Measurements from ENCODE around the gene STX17.
A peak's percentile ranks its signal among the peaks of the same experiment; 100 is the strongest.
"Not testable (repeated sequence)": the region's sequence is repeated elsewhere in the genome, so short reads cannot be mapped to it uniquely, and the experiment has no call there.

STX17 gene

GRCh38 chr9:99906403-99907207 lies at the start of gene STX17:
Gene STX17, plus strand, starts transcription at chr9:99906654. Its CDS starts 8,586 bp downstream, at chr9:99915240.
- DNase-seq (ENCODE audit: low read depth in 2 of 2) = peak; percentile 50 to 67

DNA sequence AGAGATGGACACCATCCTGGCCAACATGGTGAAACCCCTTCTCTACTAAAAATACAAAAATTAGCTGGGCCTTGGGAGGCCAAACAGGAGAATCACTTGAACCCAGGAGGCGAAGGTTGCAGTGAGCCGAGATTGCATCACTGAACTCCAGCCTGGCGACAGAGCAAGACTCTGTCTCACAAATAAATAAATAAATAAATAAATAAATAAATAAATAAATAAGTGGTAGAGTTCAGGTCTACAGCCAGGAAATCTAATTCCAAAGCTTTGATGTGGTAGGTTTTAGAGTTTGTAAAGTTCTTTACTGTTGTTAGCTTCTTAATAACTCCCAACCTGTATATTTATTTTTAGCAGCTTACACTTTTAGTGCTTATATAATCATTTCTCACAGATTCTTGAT lies 48.9 kb upstream of the STX17 start:
- not testable (repeated sequence) for DNase-seq (ENCODE audit: low read depth in 2 of 2)

DNA sequence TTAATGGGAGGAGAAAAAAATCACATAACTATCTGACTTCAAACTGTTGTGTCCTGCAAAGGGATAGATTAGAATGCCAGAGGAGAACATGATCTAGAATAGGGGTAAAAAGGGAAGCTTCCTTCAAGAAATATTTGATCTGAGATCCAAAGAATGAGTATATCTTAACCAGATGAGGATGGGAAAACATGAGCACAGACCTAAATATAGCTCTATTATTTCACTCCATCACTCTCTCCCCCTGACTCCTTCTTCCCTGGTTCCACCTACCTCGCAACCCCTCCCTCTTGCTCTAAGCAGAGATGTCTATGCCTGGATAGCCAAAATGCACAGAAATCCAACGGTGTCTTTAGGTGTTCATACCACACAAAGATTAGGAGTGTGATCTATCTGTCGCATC lies 48.4 kb upstream of the STX17 start:
- DNase-seq (ENCODE audit: low read depth in 2 of 2) = no peak

DNA sequence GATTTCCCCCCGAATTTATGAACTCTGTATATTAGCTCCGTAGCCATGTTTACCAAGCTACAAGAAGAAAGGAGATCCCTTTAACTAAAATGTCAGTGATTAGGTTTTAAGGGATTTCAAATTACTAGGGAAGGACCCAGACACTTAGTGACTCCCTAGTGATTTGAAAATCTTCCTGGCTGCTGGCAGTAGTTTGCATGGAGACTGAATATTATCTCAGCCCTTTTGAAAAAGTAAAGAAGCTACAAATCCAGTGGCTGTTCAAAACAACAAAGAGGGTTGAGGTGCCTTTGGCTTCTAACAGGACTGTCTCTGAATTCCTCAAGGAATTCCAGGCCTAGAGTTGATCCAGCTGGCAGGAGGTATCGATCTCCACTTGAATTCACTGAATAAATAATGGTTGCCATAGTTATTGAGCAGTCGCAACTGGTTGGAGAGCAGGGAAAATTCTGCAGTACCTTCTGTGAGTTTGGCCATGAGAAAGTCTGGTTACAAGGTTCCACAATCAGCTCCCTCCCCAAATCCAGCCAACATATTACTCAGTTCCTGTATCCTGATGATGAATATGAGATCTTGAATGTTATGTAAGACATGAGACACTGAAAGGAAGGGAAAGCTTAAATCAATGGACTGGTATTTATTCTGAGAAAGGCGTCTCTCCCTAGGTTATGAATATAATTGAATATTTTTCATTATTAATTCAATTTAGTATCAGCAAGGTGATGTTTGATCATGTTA lies 47.0 kb upstream of the STX17 start:
- no peak for DNase-seq (ENCODE audit: low read depth in 2 of 2)

- no peak for DNase-seq (ENCODE audit: low read depth in 2 of 2)
These were observed 46.2 kb upstream of the STX17 start for GRCh38 chr9:99860266-99860665.

GRCh38 chr9:99863955-99864354 lies 42.5 kb upstream of the STX17 start:
- DNase-seq (ENCODE audit: low read depth in 2 of 2) = no peak

DNA sequence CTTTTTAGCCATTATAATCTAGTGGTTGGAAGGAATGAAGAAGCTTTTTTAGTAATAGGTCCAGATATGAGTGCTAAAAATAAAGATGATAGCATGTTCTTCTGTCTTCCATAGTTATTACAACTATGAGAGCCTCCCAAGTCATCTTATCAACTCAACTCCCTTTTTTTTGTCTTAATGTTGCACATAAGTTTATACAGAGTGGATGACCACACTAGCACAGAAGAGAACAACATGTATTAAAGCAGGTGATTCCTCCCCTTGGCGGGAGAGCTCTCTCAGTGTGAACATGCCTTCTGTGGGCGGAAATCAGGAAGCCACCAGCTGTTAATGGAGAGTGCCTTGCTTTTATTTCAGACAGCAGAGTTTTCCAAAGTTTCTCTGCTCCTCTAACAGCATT lies 40.1 kb upstream of the STX17 start:
- no peak for DNase-seq (ENCODE audit: low read depth in 2 of 2)

GRCh38 chr9:99867536-99867935 lies 38.9 kb upstream of the STX17 start:
- DNase-seq (ENCODE audit: low read depth in 2 of 2) = no peak

DNA sequence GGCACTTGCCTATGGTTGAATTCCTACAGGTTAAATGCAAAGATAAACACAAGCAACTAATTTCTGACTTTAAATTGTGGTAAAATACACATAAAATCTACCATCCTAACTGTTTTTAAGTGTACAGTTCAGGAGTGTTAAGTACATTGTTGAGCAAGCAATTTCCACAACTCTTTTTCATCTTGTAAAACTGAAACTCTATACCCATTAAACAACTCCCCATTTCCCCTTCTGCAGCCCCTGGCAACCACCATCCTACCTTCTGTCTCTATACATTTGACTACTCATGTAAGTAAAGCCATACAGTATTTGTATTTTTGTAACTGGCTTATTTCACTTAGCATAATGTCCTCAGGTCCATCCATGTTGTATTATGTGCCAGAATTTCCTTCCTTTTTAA lies 38.5 kb upstream of the STX17 start:
- no peak for DNase-seq (ENCODE audit: low read depth in 2 of 2)

DNA sequence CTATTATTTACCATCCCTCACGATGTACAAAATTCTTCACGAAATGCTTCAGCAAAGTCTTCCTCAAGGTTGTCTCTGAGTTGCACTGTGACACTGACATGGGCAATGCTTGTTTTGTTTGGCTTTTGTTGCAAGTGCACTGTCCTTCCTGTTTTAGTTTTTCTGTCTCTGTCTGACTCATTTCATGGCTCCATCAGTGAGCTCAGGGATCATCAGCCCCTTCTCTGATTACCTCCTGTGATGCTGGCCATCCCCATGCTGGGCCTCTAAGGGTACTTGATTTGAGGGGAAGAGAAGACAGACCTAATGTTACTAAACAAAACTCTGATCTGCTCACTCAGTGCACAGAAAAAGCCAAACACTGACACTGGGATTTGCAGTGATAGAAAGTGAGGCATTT lies 37.6 kb upstream of the STX17 start:
- no peak for DNase-seq (ENCODE audit: low read depth in 2 of 2)

DNA sequence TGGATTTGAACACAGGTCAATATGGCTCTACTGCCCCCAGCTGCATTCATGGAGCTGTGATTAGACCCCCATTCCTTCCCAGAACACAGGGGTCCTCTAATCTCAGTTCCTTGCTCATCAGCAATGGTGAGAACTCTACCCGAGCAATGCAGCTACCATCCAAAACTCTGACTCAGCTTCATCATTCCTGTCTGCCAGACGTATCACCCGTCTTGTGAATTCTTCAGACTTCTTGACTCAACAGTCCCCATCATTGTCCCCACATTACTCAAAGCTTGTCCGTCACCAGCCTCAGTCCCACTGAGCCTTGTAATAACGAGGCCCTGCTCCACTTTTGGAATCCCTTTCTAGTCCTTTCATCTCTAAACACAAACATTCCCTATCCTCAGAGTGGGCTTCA lies 36.3 kb upstream of the STX17 start:
- DNase-seq (ENCODE audit: low read depth in 2 of 2) = no peak

DNA sequence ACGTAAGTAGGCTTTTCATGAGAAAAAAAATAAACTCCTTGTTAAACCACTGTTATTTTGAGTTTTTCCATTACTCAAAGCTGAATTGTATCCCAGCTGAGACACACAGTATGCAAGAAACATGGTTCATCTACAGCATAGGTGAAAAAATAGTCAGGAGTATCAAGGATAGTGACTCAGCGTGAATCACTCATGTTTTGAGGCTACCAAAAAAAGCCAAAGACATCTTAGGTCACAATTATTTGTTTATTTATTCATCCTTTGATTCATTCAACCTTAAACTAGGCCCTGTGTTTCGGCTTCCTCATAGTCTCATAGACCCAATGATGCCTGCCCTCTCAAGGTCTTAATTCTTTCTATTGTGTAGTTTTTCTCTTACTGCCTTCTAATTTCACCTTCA lies 32.9 kb upstream of the STX17 start:
- DNase-seq (ENCODE audit: low read depth in 2 of 2) = no peak

DNA sequence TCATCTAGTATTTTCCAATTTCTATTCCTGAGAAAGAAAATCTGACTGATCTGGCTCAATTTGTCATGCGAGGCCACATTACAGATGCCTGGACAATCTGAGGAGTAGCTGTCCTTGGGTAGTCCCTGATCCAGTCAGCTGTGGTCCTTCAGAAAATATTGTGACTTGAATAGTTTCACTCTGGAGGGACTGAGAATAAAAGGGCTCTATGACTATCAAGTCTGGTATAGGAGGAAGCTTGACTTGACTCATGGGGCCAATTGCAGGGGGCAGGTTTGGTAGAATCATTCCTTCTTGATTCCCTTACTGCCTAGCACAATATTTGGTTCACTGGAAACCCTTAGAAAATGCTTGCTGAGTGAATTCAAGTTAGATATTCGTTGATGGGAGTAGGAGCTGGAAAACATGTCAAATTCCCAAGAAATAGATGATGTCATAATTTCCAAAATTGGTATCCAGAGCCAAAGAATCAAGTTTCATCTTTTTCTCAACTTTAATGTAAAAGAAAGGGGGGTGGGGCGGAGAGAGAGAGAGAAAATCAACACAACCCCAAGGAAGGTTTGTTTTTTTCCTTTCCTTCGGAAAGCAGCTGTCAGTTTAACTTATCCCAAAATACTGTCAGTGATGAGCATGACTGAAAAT lies 32.4 kb upstream of the STX17 start:
- no peak for DNase-seq (ENCODE audit: low read depth in 2 of 2)

- DNase-seq (ENCODE audit: low read depth in 2 of 2) = no peak
These were observed 30.3 kb upstream of the STX17 start for GRCh38 chr9:99876190-99876589.

DNA sequence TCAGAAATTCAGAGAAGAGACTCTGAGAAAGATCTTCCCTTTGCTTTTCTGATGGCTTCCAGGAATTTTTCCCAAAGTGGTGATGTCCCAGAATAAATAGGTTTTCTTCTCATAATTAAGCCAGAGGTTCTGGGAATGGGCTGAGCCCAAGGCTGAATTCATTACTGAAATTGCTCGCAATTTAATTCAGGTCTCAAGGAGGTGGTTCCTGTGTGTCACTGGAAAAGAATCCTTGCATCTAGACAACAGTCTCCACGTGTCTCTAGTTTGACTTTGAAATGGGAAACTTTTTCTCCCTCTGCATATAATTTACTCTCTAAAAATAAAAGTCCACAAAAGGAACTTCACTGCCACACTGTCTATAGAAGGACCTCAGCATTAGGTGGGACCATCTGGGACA lies 27.8 kb upstream of the STX17 start:
- no peak for DNase-seq (ENCODE audit: low read depth in 2 of 2)

- peak in 1 of 2 donors; percentile 13 for DNase-seq (ENCODE audit: low read depth in 2 of 2)
These were observed 24.7 kb upstream of the STX17 start for GRCh38 chr9:99881769-99882168.

DNA sequence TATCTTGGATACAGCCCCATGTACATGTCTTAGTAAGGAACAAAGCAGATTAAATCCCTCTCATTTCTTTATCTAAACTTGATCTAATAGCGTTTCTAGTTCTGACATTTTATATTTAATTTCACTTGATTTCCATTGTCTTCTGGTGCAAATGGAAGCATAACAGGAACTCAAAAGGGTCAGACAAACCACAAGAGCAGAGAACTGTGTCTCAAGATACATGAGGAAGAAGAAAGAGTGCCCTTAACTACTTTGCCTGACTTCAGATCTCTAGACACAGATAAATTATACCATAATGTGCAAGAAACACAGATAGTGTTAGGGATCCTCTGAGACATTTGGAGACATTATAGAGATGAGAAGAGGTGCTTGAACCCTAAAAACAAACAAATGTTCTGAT lies 20.7 kb upstream of the STX17 start:
- DNase-seq (ENCODE audit: low read depth in 2 of 2) = no peak

- no peak for DNase-seq (ENCODE audit: low read depth in 2 of 2)
These were observed 17.3 kb upstream of the STX17 start for GRCh38 chr9:99889120-99889519.

DNA sequence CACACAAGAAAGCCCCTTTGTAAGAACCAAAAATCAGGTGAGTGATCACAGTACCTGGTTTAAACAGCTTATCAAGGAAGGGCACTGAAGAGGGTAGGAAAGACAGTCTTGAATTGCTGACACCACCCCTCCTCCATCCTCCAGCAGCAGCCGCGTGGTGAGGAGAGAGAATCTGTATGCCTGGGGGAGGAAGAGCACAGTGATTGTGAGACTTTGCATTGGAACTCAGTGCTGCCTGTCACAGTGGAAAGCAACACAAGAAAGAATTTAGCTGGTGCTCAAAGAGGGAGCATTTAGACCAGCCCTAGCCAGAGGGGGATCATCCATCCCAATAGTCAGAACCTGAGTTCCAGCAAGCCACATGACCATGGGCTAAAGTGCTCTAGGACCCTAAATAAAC lies 11.6 kb upstream of the STX17 start:
- DNase-seq (ENCODE audit: low read depth in 2 of 2) = no peak

DNA sequence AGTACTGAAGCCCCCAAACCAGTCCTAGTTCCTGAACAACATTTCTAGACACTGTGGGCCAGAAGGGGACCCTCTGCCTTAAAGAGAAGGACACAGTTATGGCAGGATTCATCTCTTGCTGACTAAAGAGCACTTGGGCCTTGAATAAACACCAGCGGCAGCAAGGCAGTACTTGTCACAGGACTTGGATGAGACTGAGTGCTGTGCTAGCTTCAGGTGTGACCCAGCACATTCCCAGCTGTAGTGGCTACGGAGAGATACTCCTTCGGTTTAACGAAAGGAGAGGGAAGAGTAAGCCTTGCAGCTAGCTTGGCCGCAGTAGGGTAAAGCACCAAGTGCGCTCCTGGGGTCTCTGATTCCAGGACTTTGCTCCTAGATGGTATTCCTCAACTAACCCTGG lies 10.9 kb upstream of the STX17 start:
- DNase-seq (ENCODE audit: low read depth in 2 of 2) = no peak

DNA sequence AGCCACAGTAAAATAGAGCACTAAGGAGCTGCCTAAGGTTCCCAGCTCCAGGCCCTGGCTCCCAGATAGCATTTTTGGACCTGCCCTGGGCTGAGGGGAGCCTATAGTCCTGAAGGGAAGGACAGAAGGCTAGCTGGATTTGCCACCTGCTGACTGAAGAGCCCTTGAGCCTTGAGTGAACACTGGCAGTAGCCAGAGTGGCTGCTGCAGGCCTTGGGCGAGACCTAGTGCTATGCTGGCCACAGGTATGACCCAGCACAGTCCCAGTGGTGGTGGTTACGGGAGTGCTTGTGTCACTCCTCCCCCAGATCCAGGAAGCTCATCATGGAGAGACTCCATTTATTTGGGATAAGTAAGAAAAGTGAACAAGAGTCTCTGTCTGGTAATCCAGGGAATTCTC lies 10.3 kb upstream of the STX17 start:
- no peak for DNase-seq (ENCODE audit: low read depth in 2 of 2)

DNA sequence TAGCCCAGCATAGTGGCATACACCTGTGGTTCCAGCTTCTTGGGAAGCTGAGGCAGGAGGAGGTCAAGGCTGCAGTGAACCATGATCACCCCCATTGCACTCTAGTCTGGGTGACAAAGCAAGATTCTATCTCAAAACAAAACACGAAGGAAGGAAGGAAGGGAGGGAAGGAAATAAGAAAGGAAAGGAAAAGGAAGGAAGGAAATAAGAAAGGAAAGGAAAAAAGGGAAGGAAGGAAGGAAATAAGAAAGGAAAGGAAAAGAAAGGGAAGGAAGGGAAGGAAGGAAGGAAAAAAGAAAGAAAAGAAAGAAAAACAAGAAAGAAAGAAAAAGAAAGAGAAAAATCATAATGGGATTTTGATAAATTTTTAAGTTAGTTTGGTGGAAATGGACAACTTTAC lies 3.1 kb upstream of the STX17 start:
- DNase-seq (ENCODE audit: low read depth in 2 of 2) = no peak

DNA sequence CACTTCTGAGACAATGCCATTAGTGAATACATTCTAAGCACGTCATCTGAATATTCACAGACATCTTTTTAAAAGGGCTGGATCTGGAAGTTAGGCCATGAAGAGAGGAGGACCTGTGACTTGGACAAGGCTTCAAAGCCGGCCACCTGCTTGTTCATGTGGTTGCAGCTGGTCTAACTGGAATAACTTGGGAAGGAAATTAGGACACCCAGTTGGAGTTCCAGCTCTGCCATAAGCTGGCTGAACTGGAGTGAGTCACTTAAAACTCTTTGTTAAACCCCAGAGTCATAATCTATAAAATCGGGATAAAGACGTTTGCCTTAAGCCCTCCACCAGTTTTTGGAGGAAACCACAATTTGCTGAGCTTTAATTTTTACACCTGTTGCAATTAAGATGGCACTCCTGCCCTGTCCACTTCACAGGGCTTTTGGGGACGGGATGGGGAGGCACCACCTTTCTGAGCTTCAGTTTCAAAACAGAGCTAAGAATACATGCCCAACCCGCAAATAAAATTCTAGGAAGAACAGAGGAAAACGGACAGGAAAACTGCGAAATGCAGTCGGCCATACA lies 536 bp upstream of the STX17 start:
- no peak for DNase-seq (ENCODE audit: low read depth in 2 of 2)

Data from stimulated activated CD4-positive, alpha-beta T cell treated with anti-CD3 and anti-CD28 coated beads, Interleukin-15, amount 100 ng/mL, for 48 hours (primary cell).